Stimulated activated CD8-positive, alpha-beta memory T cell treated with anti-CD3 and anti-CD28 coated beads, Interleukin-15, amount 100 ng/mL, for 1 hour (primary cell): ENCODE data around the gene THBS2.
"Not testable (repeated sequence)": the region's sequence is repeated elsewhere in the genome, so short reads cannot be mapped to it uniquely, and the experiment has no call there.

Experiments used
- DNase-seq: peaks from one replicate; pipeline ENCODE4 v3.0.0-alpha.2; 2020; ENCODE audit warnings: low read depth

Gene THBS2

GRCh38 chr6:169210611-169211010 is 43.0 kb downstream of the THBS2 start:
- no peak for DNase-seq

GRCh38 chr6:169208011-169208410 is 45.6 kb downstream of the THBS2 start:
- DNase-seq = no peak

GRCh38 chr6:169207482-169207881 is 46.2 kb downstream of the THBS2 start:
- DNase-seq = no peak

DNA sequence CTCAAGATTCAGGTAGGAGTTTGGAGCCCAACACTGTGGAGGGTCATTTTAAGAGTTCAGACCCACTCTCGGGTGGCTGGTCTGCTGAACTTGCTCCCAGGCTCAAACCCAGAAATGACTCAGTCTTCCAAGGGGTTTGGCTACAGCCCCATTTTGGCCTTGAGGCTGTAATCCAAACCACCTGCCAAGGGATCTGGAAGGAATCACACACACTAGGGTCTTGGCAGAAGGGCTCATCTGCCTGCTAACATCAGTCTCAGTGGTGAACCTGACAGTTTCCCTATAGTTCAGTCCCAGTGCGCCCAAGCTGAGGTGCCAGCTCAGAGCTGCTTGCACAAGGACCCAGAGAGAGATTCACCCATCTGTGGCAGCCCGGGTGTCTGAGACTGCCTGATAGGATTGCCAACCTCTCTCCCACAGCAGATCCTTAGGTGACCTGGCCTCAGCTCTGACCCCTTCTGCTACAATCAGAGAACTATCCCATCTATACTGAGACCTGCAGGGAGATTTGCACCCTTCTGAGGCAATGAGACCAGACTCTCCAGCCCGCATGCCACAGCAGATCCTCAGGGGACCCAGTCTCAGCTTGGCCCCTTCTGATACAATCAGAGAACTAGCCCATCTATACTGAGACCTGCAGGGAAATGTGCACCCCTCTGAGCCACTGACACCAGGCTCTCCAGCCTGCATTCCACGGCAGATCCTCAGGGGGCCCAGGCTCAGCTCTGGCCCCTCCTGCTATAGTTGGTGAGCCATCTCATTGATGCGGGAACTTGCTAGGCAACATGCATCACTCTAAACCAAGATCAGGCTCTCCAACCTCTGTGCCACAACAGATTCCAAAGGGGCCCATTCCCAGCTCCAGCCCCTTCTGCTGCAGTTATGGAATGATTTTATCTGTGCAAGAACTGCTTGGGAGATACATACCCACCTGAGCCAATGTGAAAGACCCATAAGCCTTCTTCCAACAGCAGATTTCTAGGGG is 48.2 kb downstream of the THBS2 start:
- DNase-seq = no peak

GRCh38 chr6:169204167-169204566 is 49.5 kb downstream of the THBS2 start:
- DNase-seq = no peak

- no peak for DNase-seq
Measured at GRCh38 chr6:169201985-169202384, 51.7 kb downstream of the THBS2 start.

DNA sequence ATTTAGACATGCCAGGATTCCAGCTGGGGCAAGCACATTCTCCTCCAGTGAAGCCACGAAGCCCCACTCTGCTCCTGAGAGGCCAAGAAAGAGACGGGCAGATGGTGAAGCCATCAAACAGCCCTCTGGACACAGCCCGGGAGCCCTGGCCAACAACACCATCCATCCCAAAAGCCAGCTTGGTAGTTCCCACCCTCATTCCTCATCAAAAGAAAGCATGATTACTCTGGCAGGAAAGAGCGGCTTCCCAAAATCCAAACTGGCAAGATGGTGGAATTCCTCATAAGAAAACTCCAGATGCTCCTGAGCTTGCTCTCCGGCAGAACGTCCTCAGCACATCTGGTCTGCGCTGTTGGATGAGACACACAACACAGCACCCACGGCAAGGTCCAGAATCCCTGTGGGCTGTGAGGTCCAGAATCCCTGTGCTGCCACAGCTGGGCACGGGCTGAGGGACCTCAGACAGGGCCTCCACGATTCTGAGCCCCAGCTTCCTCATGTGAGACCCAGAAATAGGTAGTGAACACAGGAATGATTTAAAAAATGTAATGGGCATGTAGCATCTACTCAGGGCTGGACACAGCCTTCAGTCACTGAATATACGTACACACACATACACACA is 52.6 kb downstream of the THBS2 start:
- no peak for DNase-seq

GRCh38 chr6:169199625-169200335 is 53.9 kb downstream of the THBS2 start:
- DNase-seq = no peak

GRCh38 chr6:169198885-169199284 is 54.8 kb downstream of the THBS2 start:
- DNase-seq = no peak

DNA sequence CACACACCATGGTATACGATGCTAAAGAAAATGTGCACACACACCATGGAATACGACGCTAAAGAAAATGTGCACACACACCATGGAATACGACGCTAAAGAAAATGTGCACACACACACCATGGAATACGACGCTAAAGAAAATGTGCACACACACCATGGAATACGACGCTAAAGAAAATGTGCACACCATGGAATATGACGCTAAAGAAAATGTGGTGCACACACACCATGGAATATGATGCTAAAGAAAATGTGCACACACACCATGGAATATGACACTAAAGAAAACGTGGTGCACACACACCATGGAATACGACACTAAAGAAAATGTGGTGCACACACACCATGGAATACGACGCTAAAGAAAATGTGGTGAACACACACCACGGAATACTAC is 55.7 kb downstream of the THBS2 start:
- not testable (repeated sequence) for DNase-seq

DNA sequence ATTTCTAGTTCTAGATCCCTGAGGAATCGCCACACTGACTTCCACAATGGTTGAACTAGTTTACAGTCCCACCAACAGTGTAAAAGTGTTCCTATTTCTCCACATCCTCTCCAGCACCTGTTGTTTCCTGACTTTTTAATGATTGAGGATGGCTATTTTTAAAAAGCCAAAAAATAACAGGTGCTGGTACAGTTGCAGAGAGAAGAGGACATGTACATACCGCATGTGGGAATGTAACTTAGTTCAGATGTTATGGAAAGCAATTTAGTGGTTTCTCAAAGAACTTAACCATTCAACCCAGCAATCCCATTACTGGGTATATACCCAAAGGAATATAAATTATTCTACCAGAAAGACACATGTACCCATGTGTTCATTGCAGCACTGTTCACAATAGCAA is 57.4 kb downstream of the THBS2 start:
- DNase-seq = not testable (repeated sequence)

- DNase-seq = no peak
Measured at GRCh38 chr6:169194737-169195136, 58.9 kb downstream of the THBS2 start.

DNA sequence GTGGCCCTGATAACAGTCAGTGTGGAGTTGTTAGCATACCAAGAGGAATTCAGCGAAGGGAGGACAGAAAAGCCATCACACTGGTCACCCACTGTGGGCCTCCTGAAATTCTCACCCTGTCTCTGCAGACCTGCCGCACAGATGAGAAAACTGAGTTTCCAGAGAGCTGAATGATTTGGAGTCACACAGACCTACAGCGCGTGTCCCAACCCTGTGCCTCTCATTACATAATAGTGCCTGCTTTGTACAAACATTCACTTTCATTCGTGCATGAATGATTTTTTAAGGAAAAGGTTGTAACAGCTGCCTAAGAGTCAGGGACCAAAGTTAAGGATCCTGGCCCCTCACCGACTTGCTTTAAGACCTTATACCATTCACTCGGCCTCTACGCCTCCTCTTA is 62.7 kb downstream of the THBS2 start:
- DNase-seq = no peak

- DNase-seq = no peak
Measured at GRCh38 chr6:169190144-169190584, 63.5 kb downstream of the THBS2 start.

DNA sequence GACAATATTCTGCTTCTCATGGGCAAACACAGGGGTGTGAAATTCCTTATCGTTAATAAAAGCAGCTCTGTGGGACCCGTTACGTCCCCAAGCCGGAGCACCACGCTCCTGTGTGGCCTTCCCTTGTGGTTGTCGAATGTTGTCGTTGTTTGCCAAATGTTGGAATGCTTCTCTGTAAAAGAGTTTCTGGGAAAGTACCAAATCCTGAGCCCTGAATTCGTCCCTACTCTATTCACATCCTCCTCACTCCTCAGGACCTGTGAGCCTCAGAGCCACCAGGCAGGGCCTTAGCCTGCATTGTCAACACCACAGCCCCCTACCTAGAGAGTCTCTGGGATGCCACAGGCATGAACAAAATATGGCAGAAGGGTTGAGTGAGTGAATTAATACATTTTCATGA is 64.0 kb downstream of the THBS2 start:
- DNase-seq = no peak

- DNase-seq = no peak
Measured at GRCh38 chr6:169189182-169189581, 64.5 kb downstream of the THBS2 start.

- no peak for DNase-seq
Measured at GRCh38 chr6:169188475-169188874, 65.2 kb downstream of the THBS2 start.

GRCh38 chr6:169188051-169188470 is 65.6 kb downstream of the THBS2 start:
- no peak for DNase-seq

DNA sequence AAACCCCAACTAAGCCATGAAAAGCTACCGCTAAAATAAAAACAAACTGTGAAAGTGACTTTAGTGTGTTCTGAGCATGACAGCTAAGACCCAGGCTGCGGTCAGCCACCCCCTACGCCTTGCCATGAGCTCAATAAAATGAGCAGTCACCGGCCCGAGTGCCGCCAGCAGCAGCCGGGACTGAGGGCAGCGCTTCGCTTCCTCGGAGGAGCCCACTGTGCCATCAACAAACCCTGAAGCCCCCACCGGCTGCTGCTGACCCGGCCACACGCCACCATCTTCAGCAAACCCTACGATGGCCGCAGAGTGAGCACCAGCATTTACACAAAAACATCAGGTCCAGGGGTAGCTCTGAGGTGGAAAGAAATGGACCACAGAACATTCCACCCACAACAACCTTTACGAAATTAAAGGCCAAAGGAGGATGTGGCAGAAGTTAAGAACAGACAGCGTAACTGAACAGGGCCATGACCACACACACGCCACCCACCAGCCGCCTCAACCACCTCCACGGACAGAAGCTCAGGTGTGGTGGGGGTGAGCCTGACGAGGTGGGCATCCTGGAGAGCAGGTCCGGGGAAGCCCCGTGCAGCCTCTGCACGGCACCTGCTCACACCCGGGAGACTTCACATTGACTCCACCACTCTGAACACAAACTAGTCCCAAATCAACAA is 67.0 kb downstream of the THBS2 start:
- no peak for DNase-seq

GRCh38 chr6:169185692-169186485 is 67.8 kb downstream of the THBS2 start:
- no peak for DNase-seq

- no peak for DNase-seq
Measured at GRCh38 chr6:169185011-169185521, 68.6 kb downstream of the THBS2 start.
